Sigmoid colon (tissue), 3 donors: ENCODE measurements around the gene TENM4.

Experiments
- POLR2A ChIP-seq, 2 donors: fragments of 450-650 bp; IDR thresholded peaks; one replicate each; pipeline ENCODE4 v1.6.1; 2016; ENCODE audit warnings: antibody characterized with exemption in 2 of 2, mild to moderate bottlenecking in 2 of 2, moderate library complexity in 2 of 2
- TF ChIP-seq, protein P1 (sequence below), 4 experiments: fragments of 450-650 bp in 3 of 4; fragments of 200-600 bp in 1 of 4; IDR thresholded peaks; one replicate each; pipeline ENCODE4 v1.5.1; 2016 to 2019; ENCODE audit warnings: antibody characterized with exemption in 4 of 4, mild to moderate bottlenecking in 3 of 4, moderate library complexity in 2 of 4

- TF ChIP-seq, protein P1, sequence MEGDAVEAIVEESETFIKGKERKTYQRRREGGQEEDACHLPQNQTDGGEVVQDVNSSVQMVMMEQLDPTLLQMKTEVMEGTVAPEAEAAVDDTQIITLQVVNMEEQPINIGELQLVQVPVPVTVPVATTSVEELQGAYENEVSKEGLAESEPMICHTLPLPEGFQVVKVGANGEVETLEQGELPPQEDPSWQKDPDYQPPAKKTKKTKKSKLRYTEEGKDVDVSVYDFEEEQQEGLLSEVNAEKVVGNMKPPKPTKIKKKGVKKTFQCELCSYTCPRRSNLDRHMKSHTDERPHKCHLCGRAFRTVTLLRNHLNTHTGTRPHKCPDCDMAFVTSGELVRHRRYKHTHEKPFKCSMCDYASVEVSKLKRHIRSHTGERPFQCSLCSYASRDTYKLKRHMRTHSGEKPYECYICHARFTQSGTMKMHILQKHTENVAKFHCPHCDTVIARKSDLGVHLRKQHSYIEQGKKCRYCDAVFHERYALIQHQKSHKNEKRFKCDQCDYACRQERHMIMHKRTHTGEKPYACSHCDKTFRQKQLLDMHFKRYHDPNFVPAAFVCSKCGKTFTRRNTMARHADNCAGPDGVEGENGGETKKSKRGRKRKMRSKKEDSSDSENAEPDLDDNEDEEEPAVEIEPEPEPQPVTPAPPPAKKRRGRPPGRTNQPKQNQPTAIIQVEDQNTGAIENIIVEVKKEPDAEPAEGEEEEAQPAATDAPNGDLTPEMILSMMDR (IDR thresholded peaks at IDR 0.05): no peak
- no peak for TF ChIP-seq POLR2A (IDR thresholded peaks at IDR 0.05)
Observed at GRCh38 chr11:78815831-78816230, 625.0 kb downstream of the TENM4 start.
